HepG2 (cell line): ENCODE measurements around the gene CADM2.

Source experiments
- NCOR1 ChIP-seq: fragments of 200-600 bp; sonication (generic); IDR thresholded peaks from 2 replicates; pipeline ENCODE4 v1.7.0; 2017; ENCODE audit warnings: antibody characterized with exemption, low read length, borderline replicate concordance
- TF ChIP-seq, protein P1 (sequence below), 2 experiments: IDR thresholded peaks; 2 replicates each; pipeline ENCODE4 v1.6.1; 2011 to 2012; ENCODE audit warnings: low read length in 2 of 2, borderline replicate concordance in 1 of 2, low read depth in 1 of 2, mild to moderate bottlenecking in 1 of 2, moderate library complexity in 1 of 2

DNA sequence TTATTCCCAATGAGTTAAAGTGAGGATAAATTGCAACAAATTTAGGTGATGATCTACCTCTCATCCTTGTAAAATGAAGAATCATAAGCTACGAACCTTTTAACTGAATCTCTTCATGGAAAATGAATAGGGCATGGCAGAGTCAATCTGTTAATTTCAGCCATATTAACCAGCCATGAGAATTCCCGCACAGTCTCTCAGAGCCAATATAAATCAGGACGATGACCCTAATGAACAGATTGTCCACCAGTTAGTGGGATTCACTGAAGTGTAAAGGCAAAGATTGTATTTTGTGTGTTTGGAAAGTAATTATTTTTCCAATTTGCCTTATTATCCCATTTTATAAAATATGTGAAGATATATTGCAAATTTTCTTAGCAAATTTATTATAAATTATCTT, 183.8 kb downstream of the CADM2 start:
- TF ChIP-seq NCOR1 = no peak
- TF ChIP-seq, protein P1, sequence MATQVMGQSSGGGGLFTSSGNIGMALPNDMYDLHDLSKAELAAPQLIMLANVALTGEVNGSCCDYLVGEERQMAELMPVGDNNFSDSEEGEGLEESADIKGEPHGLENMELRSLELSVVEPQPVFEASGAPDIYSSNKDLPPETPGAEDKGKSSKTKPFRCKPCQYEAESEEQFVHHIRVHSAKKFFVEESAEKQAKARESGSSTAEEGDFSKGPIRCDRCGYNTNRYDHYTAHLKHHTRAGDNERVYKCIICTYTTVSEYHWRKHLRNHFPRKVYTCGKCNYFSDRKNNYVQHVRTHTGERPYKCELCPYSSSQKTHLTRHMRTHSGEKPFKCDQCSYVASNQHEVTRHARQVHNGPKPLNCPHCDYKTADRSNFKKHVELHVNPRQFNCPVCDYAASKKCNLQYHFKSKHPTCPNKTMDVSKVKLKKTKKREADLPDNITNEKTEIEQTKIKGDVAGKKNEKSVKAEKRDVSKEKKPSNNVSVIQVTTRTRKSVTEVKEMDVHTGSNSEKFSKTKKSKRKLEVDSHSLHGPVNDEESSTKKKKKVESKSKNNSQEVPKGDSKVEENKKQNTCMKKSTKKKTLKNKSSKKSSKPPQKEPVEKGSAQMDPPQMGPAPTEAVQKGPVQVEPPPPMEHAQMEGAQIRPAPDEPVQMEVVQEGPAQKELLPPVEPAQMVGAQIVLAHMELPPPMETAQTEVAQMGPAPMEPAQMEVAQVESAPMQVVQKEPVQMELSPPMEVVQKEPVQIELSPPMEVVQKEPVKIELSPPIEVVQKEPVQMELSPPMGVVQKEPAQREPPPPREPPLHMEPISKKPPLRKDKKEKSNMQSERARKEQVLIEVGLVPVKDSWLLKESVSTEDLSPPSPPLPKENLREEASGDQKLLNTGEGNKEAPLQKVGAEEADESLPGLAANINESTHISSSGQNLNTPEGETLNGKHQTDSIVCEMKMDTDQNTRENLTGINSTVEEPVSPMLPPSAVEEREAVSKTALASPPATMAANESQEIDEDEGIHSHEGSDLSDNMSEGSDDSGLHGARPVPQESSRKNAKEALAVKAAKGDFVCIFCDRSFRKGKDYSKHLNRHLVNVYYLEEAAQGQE (IDR thresholded peaks at IDR 0.05; ENCODE audit: borderline replicate concordance in 1 of 2, low read depth in 1 of 2, low read length in 2 of 2) = no peak
